Midbrain (tissue), 1 donor: ENCODE data around the gene BEND6.
A peak's percentile ranks its signal among the peaks of the same experiment; 100 is the strongest.

Experiments
- DNase-seq: peaks from one replicate; lab custom pipeline; 2025; lab: John Stamatoyannopoulos, UW

Gene BEND6, protein sequence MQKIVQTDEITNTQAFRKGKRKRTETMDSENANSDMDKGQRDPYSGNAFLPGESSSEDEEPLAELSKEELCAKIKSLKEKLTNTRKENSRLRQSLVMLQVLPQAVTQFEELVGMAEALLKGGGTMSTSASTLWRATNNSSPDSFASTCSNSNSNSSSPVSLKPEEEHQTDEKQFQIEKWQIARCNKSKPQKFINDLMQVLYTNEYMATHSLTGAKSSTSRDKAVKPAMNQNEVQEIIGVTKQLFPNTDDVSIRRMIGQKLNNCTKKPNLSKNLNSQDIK

DNA sequence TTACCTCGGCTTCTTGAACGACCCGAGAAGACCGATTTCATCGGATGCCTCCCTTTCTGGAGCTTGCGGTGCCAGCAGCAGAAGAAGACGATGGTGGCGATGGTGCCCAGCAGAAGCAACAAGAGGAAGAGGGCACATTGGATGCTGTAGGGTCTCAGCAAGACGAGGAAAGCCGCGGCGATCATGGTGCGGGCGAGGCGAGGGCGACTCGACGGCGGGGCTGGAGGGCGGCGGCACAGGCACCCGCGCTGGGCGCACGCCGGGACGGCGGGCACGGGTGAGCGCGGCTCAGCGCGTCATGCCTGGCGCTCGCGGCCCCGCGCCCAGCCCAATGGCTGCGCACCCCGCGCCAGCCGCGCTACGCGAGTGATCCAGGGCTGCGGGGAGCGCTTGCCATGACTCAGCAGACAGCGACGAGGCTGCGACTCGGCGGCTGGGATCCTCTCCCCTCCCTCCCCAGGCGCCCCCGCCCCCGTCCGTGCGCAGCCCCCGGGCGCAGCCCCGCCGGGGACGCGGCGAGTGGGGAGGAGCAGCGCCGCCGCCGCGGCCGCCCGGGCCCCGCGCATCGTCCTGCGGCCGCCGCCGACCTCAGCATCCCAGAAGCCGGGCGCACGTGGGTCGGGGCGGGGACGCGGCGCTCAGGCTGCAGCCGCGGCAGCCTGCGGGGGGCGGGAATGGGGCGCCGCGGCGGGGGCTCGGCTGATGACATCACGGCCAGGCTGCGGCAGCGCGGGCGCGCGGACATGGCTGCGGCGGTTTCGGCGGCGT is at the start of gene BEND6:
TSS of gene BEND6 (plus strand) at position 705 of the 768 bp plus-strand sequence. CDS start 26,704 bp downstream, outside the sequence.
- DNase-seq, result peak; percentile 85

DNA sequence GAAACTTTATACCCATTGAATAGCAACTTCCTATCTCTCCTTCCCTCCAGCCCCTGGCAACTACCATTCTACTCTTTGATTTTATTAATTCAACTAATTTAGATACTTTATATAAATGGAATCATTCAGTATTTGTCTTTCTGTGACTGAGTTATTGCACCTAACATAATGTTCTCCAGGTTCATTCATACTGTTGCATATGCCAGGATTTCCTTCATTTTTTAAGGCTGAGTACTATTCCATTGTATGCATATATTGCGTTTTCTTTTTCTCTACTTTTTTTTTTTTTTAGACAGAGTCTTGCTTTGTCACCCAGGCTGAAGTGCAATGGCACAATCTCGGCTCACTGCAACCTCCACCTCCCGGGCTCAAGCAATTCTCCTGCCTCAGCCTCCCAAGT is 49.5 kb upstream of the BEND6 start:
- no peak for DNase-seq

DNA sequence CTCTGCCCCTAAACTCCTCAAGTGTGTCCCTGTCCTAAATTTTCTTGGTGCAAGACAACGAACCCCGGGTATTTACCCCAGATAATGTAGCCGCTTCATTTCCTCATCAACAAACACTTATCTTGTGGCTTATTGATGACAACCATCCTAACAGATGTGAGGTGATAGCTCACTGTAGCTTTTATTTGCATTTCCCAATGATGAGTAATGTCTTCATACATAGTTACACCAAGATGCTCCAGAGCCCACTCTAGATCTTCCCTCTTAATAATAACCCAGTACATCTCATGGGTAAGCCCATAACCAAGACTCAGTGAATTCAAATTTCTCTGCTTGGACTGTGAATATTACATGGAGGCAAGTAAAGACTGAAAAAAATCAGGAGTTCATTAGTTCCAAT is 48.2 kb upstream of the BEND6 start:
- DNase-seq, result no peak

DNA sequence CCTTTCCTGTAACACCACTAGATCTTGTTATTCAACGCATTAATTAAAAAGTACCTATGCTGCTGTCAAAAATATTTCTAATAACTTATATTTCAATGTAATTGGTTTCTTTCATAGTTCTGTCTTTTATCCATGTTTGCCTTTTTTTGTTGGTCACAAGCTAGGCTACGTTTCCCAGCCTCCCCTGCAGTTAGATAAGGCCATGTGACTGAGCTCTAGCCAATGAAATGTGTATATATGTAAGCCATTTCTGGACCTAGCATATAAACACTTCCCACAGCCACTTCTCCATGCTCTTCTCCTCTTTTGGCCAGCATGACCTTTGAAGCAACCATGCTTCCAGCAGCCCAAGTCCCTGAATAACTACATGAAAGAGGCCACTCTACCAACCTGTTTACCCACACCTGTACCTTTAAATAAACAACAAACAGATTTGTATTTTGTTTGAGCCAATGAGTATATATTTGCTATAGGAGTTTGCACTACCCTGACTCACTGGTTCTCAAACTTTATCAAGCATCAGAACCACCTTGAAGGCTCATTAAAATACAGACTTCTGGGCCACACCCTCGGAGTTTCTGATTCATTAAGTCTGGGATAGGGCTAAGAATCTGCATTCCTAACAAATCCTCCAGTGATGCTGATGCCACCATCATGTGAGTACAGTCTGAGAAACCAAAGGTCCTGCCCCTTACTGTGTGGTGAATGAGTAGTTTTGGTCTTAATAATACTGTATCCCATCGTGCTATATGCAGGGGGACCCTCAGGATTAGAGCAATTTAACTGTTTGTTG is 45.6 kb upstream of the BEND6 start:
- no peak for DNase-seq

DNA sequence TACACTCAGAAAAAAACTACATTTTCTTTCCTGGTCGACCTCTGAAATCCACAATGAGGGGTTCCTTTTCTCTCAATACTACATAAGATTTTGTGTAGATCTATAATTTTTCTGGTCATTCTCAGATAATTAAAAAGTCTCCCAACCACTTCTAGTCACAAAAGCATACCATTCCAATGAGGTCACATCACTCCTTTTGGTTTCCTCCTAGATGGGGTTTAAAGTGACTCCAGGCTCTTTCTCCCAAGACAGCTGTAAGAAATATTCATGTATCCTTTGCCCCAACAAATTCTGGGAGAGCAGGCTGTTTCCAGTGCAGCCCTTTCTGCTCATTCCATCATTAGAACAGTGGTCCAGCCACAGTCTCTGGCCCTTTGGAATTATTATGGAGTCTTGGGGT is 43.1 kb upstream of the BEND6 start:
- no peak for DNase-seq

DNA sequence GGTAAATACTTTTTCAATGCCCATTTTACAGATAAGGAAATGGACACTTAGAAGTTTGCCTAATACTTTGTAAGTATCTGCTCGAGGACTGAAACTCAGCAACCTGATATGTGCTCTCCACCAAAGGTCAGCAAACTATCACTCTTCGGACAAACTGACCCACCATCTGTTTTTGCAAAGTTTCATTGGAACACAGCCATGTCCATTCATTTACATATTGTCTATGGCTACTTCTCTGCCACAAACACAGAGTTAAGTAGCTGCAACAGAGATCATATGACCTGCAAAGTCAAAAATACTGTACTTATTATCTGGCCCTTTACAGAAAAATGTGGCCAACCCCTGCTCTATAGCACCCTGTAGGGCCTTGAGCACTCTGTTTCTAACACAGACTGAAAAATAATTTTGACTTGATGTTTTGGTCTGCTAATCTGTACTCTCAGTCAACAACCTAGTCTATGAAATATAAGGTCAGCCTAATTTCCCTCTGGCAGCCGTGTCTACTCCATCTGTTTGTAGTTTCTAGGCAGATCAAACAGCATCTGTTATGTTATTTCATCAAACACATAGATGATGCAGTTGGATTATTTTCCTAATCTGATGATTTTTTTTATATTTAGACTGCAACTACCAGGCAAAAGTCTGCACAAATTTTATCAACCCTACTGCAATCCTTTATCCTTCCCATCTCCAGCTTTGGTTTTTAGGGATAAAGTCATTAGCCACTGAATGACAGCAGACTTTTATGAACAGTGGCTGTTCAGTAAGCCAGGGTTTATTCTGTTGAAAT is 41.4 kb upstream of the BEND6 start:
- no peak for DNase-seq

DNA sequence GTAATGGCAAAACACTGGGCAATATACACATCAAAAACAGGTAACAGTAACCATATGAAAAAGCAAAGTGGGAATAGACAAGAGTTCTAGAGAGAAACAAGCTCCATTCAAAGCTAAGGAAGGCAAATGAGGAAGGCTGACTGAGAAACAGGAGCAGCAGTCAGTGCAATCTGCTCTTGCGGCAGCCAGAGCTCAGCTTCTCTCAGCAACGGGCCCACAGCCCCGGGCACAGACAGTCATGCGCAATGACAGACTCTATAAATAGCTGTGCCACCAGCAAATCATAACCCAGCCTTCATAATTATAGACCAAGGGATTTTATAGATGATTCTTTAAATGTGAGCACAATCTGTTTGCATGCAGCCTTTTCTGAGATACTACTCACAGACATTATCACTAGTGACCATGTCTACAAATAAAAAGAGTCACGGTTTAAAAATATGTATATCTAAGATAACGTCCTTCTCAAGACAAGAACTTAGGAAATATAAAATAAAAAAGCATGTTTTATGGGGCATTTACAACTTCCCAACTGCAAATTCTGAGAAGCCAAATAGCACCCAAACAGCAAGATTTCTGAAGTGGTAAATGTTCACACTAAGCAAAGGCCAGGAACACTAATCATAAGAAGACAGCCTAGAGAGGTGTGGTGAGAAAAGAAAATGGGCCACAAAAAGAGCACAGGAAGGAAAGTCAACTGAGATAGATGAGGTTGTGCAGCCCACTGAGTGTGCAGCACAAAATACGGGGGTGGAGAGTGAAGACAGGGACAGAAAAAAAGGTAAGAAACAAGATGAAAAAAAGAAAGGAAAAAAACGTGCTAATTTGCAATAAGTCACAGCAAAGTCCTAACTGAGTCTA is 39.9 kb upstream of the BEND6 start:
- DNase-seq, result peak; percentile 66

DNA sequence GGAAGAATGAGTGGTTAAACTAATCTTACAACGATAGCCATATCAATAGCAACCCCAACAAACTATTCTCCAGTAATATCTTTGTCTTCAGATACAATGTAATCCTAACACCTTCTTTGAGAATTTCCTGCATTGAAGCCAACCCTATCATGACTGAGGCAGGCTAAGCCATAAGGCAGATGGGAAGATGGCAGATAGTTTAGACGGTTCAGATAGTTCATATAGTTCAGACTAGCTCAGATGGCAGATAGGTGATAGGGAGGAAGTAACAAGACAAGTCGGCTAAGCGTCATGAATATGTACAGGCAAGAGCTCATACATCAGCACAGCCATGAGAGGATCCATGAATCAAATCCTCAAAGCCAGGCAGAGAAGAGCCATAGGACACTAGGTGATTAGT is 39.1 kb upstream of the BEND6 start:
- no peak for DNase-seq

DNA sequence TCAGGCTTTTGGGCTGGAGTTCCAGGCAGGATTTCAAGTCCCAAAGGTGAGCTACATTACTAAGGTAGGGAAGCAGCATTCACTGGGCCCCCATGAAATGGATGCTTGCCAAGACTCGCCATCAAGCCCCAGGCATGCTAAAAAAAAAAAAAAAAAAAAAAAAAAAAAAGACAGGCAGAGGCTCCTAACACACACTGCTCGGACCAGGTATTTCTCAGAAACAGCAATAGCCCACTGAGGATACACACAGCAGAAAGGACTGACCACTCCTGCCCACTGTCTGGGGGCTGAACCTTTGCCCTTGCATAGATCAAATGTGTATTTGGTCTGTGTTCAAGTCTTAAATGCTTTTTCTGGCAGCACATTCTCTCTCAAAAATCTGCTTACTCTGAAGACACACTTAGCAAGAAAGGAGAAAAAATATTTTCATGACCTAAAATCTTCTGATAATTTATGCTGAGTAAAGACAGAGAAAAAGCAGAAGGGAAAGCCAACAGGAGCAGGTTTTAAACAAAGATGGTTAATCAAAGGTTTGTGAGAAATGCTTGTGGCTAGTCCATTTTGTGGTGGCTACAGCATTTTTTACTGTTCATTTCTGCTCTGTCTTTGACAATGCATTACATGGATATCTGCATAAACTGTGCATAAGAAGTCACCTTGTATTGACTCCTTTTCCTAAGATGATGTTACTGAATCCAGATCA is 37.9 kb upstream of the BEND6 start:
- DNase-seq, result no peak

DNA sequence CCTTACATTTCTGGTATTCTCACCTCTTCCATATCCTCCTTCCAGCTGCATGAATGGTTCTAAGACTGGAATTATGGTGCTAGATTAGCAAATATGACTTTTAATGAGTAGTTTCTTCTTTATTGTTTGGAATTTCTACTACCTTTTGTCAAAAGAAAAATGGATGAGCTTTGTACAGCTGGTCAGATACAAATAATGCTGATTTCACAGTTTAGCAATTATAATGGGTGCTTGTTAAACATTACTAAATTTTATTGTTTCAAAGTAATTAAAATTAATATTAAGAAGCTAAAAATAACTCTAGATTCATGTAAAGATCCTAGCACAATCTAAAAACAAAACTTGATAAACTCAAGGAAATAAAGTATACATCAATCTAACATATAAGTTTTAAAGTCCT is 32.3 kb upstream of the BEND6 start:
- no peak for DNase-seq

DNA sequence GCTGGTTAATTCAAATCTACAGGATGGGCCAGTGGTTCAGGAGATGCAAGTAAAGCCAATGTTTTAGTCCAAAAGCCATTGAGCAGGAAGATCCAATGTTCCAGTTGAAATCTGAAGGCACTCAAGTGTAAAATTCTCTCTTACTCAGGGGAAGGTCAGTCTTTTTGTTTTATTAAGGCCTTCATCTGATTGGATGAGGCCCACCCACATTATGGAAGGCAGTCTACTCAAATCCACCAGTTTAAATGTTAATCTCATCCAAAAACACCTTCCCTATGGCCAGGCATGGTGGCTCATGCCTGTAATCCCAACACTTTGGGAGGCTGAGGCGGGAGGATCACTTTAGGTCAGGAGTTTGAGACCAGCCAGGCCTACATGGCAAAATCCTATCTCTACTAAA is 31.3 kb upstream of the BEND6 start:
- DNase-seq, result no peak

DNA sequence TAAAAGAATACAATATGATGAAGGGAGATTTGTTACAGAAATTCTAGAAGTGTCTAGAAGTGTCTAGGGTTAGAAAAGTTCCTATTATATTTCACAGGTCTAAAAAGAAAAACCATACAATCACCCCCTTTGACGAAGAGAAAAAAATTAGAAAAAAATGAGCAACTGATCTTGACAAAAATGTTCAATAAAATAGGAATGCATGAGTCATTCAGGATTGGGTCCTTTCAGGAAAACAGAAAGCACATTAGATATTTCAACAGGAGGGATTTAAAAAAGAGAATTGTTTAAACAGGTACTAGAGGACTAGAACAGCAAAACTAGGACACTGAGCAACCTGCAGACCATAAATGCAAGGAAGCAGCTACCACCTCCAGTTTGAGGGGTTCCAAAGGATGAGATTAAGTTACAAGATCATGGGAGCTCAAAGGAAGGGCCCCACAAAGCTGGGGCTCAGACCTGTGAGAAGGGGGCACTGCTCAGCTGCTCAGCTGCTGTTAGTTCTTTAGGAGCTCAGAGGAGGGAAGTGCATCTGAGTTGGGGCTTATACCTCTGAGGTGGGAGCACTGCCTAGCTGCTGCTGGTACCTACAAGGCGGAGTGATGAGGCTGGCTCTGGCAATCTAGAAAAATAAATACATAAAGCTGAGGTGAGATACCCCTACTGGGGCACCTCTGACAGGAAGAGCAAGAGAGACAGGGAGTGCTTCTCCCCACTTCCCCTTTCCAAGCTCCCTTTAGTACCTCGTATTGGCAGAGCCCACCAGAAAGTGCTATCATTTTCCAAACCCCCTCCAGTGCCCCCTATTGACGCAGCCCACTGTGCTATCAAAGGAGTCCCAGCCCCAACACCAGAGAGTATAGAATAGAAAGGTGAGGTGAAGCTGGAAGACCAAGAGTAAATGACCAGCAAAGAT is 27.1 kb upstream of the BEND6 start:
- no peak for DNase-seq

DNA sequence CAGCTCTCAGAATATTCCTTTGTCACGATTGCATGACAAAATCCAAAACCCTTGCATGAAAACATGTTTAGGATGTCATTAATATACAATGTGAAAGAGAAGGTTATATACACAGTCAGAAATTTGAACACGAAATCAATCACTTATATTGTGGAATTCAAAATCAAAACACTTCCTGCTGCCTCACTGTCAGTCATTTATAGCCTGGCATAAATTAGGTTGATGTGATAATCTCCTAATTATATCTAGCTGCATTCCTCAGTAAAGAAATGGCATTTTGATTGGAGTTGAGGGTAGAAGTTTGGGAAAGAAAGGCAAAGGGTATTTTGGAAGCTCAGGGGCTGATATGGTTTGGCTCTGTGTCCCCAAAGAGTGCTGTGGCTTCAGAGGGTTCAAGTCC is 24.1 kb upstream of the BEND6 start:
- no peak for DNase-seq

DNA sequence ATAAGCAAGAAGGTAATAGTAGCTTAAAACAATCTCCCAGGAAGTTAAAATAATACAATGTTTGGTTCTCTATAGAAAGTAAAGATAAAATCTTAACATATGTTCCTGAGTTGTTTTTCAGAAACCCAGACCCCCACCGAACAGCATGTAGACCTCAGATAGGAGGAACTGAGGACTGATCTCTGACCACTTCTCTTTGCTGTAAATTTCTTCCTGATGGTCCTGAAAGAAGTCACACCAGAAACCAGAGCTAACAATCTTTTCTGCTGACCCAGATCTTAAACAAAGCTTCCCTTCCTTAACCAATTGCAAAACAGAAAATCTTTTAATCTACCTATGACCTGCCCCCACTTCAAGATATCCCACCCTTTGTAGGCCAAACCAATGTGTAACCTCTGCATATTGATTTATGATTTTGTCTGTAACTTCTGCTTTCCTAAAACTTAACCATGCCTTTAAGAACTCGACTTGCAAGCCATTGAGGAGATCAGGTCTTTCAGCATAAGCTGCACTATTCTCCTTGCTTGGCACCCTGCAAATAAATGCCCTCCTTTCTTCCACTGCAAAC is 21.9 kb upstream of the BEND6 start:
- peak; percentile 15 for DNase-seq

DNA sequence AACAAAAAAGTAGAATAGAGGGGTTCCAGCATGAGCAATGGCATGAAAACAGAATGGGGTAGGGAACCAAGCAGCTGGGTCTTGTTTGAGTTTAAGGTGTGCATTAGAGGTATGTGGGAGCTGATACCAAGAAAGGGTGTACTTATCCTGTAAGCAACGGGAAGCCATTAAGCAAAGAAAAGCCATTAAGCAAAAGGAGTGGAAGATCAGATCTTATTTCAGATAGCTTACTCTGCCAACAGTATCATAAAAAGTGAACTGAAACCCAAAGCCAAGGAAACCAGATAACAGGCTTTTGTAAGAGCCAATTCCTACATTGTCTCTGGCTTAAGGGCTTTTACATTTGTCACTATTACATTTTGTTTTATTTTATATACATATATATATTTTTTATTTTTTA is 21.3 kb upstream of the BEND6 start:
- peak; percentile 12 for DNase-seq

DNA sequence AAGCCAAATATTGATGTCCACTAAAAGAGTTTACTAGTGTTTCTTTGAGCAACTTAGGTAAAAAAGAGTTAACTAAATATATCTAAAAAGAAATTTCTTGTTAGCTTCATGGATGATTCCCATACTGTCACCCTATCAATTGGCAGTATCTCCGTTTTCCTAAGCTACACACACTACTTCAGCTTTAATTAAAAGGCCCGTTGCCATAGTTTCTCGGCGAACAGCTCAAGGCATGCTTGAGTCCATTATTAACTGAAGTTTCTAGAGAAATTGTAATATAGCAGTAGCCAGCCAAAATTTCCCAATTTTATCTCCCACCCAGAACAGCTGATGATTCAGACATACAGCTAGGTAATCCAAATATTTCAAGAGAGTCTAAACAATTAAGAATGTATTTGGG is 20.0 kb upstream of the BEND6 start:
- DNase-seq, result no peak

DNA sequence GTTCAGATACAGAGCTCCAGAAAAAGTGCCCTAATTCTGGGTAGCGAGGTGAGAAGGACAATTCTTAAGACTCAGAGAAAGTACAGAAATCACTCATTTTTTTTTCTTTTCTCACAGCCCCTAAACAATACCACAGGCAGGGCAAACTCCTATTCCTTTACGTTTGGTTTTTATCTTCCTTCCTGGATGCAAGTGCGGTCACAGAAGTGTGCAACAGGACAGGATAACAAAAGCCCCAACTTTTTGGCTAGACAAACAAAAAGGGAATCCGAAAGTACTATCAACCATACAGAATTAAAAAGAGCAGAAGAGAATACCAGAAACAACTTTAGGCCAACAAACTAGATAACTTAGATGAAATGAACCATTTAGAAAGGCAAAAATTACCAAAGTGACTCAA is 18.4 kb upstream of the BEND6 start:
- no peak for DNase-seq

DNA sequence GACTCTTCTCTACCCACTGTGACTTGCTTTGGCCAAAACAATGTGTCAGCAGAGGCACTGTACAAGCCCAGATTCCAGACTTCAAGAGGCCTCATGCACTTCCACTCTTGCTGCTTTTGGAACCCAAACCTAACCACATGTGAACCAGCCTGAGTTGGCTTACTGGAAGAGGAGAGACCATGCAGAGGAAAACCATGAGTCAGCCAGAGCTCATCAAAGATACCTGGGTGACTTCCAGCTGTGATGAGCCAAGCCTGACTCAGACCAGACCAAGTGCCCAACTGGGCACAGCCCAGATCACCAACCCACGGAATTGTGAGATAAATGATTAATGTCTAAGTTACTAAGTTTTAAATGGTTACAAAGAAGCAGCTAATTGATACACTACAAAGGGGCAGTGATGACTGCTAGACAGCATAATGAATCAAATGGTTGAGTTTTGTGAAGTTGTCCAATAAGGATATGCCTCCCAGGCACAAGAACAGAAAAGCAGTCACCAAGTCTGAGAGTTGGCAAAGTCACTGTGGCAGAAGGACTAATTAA is 16.2 kb upstream of the BEND6 start:
- DNase-seq, result no peak

DNA sequence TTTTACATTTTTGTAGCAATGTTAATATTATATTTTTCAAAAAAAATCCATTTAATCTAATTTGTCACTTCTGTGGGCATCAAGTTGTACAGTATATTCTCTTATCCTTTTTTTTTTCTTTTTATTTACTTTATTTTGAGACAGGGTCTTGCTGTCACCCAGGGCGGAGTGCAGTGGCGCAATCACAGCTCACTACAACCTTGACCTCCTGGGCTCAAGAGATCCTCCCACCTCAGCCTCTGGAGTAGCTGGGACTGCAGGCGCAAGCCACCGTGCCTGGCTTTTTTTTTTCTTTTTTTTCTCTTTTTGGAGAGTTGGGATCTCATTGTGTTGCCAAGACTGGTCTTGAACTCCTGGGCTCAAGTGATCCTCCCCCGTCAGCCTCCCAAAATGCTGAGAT is 14.4 kb upstream of the BEND6 start:
- no peak for DNase-seq
